Lower leg skin (tissue), 3 donors: ENCODE results near the gene KANK4.

Source experiments
- POLR2A ChIP-seq, 2 donors: fragments of 450-650 bp; IDR thresholded peaks; one replicate each; pipeline ENCODE4 v1.6.1; 2016 to 2017; ENCODE audit warnings: antibody characterized with exemption in 2 of 2, mild to moderate bottlenecking in 1 of 2, moderate library complexity in 1 of 2
- TF ChIP-seq, protein P1 (sequence below), 3 donors: fragments of 450-650 bp; IDR thresholded peaks; one replicate each; pipeline ENCODE4 v1.5.1; 2016; ENCODE audit warnings: antibody characterized with exemption in 3 of 3, mild to moderate bottlenecking in 3 of 3, moderate library complexity in 2 of 3

GRCh38 chr1:62336638-62336994, 17.4 kb upstream of the KANK4 start:
- TF ChIP-seq, protein P1, sequence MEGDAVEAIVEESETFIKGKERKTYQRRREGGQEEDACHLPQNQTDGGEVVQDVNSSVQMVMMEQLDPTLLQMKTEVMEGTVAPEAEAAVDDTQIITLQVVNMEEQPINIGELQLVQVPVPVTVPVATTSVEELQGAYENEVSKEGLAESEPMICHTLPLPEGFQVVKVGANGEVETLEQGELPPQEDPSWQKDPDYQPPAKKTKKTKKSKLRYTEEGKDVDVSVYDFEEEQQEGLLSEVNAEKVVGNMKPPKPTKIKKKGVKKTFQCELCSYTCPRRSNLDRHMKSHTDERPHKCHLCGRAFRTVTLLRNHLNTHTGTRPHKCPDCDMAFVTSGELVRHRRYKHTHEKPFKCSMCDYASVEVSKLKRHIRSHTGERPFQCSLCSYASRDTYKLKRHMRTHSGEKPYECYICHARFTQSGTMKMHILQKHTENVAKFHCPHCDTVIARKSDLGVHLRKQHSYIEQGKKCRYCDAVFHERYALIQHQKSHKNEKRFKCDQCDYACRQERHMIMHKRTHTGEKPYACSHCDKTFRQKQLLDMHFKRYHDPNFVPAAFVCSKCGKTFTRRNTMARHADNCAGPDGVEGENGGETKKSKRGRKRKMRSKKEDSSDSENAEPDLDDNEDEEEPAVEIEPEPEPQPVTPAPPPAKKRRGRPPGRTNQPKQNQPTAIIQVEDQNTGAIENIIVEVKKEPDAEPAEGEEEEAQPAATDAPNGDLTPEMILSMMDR (IDR thresholded peaks at IDR 0.05) = no peak
- no peak for TF ChIP-seq POLR2A (IDR thresholded peaks at IDR 0.05)
